ENCODE results near the gene MCCD1.
"Not testable (repeated sequence)": the region's sequence is repeated elsewhere in the genome, so short reads cannot be mapped to it uniquely, and the experiment has no call there.

The MCCD1 gene

GRCh38 chr6:31489086-31489485, 39.7 kb upstream of the MCCD1 start:
- no peak overlapping the region for H2BK5ac ChIP-seq (ENCODE audit: low read depth, low read length, poor library complexity)
- H3K9ac ChIP-seq (ENCODE audit: low read length) = no peak overlapping the region
- no CpG with 5 or more reads among the region's 4 CpGs for whole genome bisulfite sequencing (ENCODE audit: extremely low coverage, insufficient coverage, insufficient read length)
- H3K23ac ChIP-seq (ENCODE audit: low read length) = no peak overlapping the region
- H3K4me3 ChIP-seq (ENCODE audit: low read depth, low read length) = no peak overlapping the region
- no peaks in the 10 kb centered on the region for H3K79me1 ChIP-seq (ENCODE audit: low read length)
- H2AK5ac ChIP-seq (ENCODE audit: low read length) = no peak overlapping the region
- no peak overlapping the region for H4K12ac ChIP-seq (ENCODE audit: low read depth, low read length)
- H4K91ac ChIP-seq (ENCODE audit: low read depth, low read length) = no peak overlapping the region
- H2BK120ac ChIP-seq (ENCODE audit: insufficient read depth, low read length, poor library complexity) = no peak overlapping the region
- no peak overlapping the region for H4K8ac ChIP-seq (ENCODE audit: low read depth, low read length)
- H3K27me3 ChIP-seq (ENCODE audit: insufficient read depth, low read length) = no peaks in the 10 kb centered on the region
- no peak overlapping the region for H2AFZ ChIP-seq (ENCODE audit: insufficient read depth, low read length, poor library complexity)
- H3K36me3 ChIP-seq (ENCODE audit: control insufficient read depth in 1 of 2, insufficient read depth in 2 of 2, low read length in 2 of 2) = no peaks in the 10 kb centered on the region
- H2BK12ac ChIP-seq (ENCODE audit: low read length) = no peak overlapping the region
- peaks cover 0 to under 1% of the 10 kb centered on the region in 2 experiments for H3K4me1 ChIP-seq (ENCODE audit: control insufficient read depth in 1 of 2, insufficient read depth in 2 of 2, low read length in 2 of 2)
- no peaks in the 10 kb centered on the region for H3K9me3 ChIP-seq (ENCODE audit: insufficient read depth, low read depth, low read length)
- no peak overlapping the region for H3K14ac ChIP-seq (ENCODE audit: low read length)
- H3K18ac ChIP-seq (ENCODE audit: low read length) = no peak overlapping the region
- H3K27ac ChIP-seq (ENCODE audit: low read depth, low read length) = no peak overlapping the region
- DNase-seq = no peak
- H3K4ac ChIP-seq (ENCODE audit: low read depth, low read length) = no peak overlapping the region
- no peaks in the 10 kb centered on the region for H3K79me2 ChIP-seq (ENCODE audit: control insufficient read depth, insufficient read depth, low read length, poor library complexity)
- H3K4me2 ChIP-seq (ENCODE audit: low read length) = no peak overlapping the region

GRCh38 chr6:31490115-31490873, 38.5 kb upstream of the MCCD1 start:
- H2AK5ac ChIP-seq (ENCODE audit: low read length) = no peak overlapping the region
- H3K9ac ChIP-seq (ENCODE audit: low read length) = no peak overlapping the region
- WGBS (ENCODE audit: extremely low coverage, insufficient coverage, insufficient read length) = no CpG with 5 or more reads among the region's 16 CpGs
- no peak overlapping the region for H3K27ac ChIP-seq (ENCODE audit: low read depth, low read length)
- no peak overlapping the region for H3K23ac ChIP-seq (ENCODE audit: low read length)
- H3K36me3 ChIP-seq (ENCODE audit: control insufficient read depth in 1 of 2, insufficient read depth in 2 of 2, low read length in 2 of 2) = no peaks in the 10 kb centered on the region
- no peak overlapping the region for H2AFZ ChIP-seq (ENCODE audit: insufficient read depth, low read length, poor library complexity)
- no peak overlapping the region for H4K91ac ChIP-seq (ENCODE audit: low read depth, low read length)
- H2BK120ac ChIP-seq (ENCODE audit: insufficient read depth, low read length, poor library complexity) = no peak overlapping the region
- no peak overlapping the region for H4K12ac ChIP-seq (ENCODE audit: low read depth, low read length)
- H3K79me1 ChIP-seq (ENCODE audit: low read length) = no peaks in the 10 kb centered on the region
- H3K79me2 ChIP-seq (ENCODE audit: control insufficient read depth, insufficient read depth, low read length, poor library complexity) = no peaks in the 10 kb centered on the region
- H3K9me3 ChIP-seq (ENCODE audit: insufficient read depth, low read depth, low read length) = no peaks in the 10 kb centered on the region
- H3K4me1 ChIP-seq (ENCODE audit: control insufficient read depth in 1 of 2, insufficient read depth in 2 of 2, low read length in 2 of 2) = peaks cover 0 to 3% of the 10 kb centered on the region in 2 experiments
- no peak overlapping the region for H3K4ac ChIP-seq (ENCODE audit: low read depth, low read length)
- H3K4me3 ChIP-seq (ENCODE audit: low read depth, low read length) = no peak overlapping the region
- no peak overlapping the region for H2BK5ac ChIP-seq (ENCODE audit: low read depth, low read length, poor library complexity)
- no peak for DNase-seq
- H2BK12ac ChIP-seq (ENCODE audit: low read length) = no peak overlapping the region
- no peak overlapping the region for H3K4me2 ChIP-seq (ENCODE audit: low read length)
- H3K14ac ChIP-seq (ENCODE audit: low read length) = no peak overlapping the region
- H3K18ac ChIP-seq (ENCODE audit: low read length) = no peak overlapping the region
- H4K8ac ChIP-seq (ENCODE audit: low read depth, low read length) = no peak overlapping the region
- no peaks in the 10 kb centered on the region for H3K27me3 ChIP-seq (ENCODE audit: insufficient read depth, low read length)

- H3K18ac ChIP-seq (ENCODE audit: low read length); H3K9ac ChIP-seq (ENCODE audit: low read length); H3K27ac ChIP-seq (ENCODE audit: low read depth, low read length); DNase-seq; H3K36me3 ChIP-seq (ENCODE audit: control insufficient read depth in 1 of 2, insufficient read depth in 2 of 2, low read length in 2 of 2); H2AK5ac ChIP-seq (ENCODE audit: low read length); H3K23ac ChIP-seq (ENCODE audit: low read length); H4K12ac ChIP-seq (ENCODE audit: low read depth, low read length); H3K79me1 ChIP-seq (ENCODE audit: low read length); H4K91ac ChIP-seq (ENCODE audit: low read depth, low read length); H2BK5ac ChIP-seq (ENCODE audit: low read depth, low read length, poor library complexity); H4K8ac ChIP-seq (ENCODE audit: low read depth, low read length); H2BK12ac ChIP-seq (ENCODE audit: low read length); H2AFZ ChIP-seq (ENCODE audit: insufficient read depth, low read length, poor library complexity); H3K4me1 ChIP-seq (ENCODE audit: control insufficient read depth in 1 of 2, insufficient read depth in 2 of 2, low read length in 2 of 2); H3K4ac ChIP-seq (ENCODE audit: low read depth, low read length); H3K79me2 ChIP-seq (ENCODE audit: control insufficient read depth, insufficient read depth, low read length, poor library complexity); H3K4me3 ChIP-seq (ENCODE audit: low read depth, low read length); H3K9me3 ChIP-seq (ENCODE audit: insufficient read depth, low read depth, low read length); H3K14ac ChIP-seq (ENCODE audit: low read length); H2BK120ac ChIP-seq (ENCODE audit: insufficient read depth, low read length, poor library complexity): not testable (repeated sequence)
- peak overlapping the region; percentile 90 for H3K4me2 ChIP-seq (ENCODE audit: low read length)
- H3K27me3 ChIP-seq (ENCODE audit: insufficient read depth, low read length) = peaks cover 12% of the 10 kb centered on the region
- 100% methylated on average over 2 of the region's 2 CpGs for WGBS (ENCODE audit: extremely low coverage, insufficient coverage, insufficient read length)
These were observed 35.2 kb upstream of the MCCD1 start for GRCh38 chr6:31493550-31493874.

- Histone ChIP-seq H3K4me2 (ENCODE audit: low read length) (peak overlapping the region; percentile 90), H2BK12ac (ENCODE audit: low read length) (no peak overlapping the region), H3K36me3 (ENCODE audit: control insufficient read depth in 1 of 2, insufficient read depth in 2 of 2, low read length in 2 of 2) (no peaks in the 10 kb centered on the region), H3K9me3 (ENCODE audit: insufficient read depth, low read depth, low read length) (no peaks in the 10 kb centered on the region), H3K23ac (ENCODE audit: low read length) (no peak overlapping the region), H2BK5ac (ENCODE audit: low read depth, low read length, poor library complexity) (no peak overlapping the region), H3K18ac (ENCODE audit: low read length) (no peak overlapping the region), H3K4ac (ENCODE audit: low read depth, low read length) (no peak overlapping the region), H3K27ac (ENCODE audit: low read depth, low read length) (no peak overlapping the region), H2BK120ac (ENCODE audit: insufficient read depth, low read length, poor library complexity) (no peak overlapping the region), H4K12ac (ENCODE audit: low read depth, low read length) (no peak overlapping the region), H3K79me2 (ENCODE audit: control insufficient read depth, insufficient read depth, low read length, poor library complexity) (no peaks in the 10 kb centered on the region), H3K9ac (ENCODE audit: low read length) (peak overlapping the region; percentile 63), H3K27me3 (ENCODE audit: insufficient read depth, low read length) (peaks cover 17% of the 10 kb centered on the region), H3K4me1 (ENCODE audit: control insufficient read depth in 1 of 2, insufficient read depth in 2 of 2, low read length in 2 of 2) (peaks cover 3 to 7% of the 10 kb centered on the region in 2 experiments), H4K91ac (ENCODE audit: low read depth, low read length) (no peak overlapping the region), H3K4me3 (ENCODE audit: low read depth, low read length) (peak overlapping the region; percentile 31), H4K8ac (ENCODE audit: low read depth, low read length) (no peak overlapping the region), H2AK5ac (ENCODE audit: low read length) (no peak overlapping the region), H2AFZ (ENCODE audit: insufficient read depth, low read length, poor library complexity) (no peak overlapping the region), H3K79me1 (ENCODE audit: low read length) (no peaks in the 10 kb centered on the region), H3K14ac (ENCODE audit: low read length) (no peak overlapping the region)
- WGBS (ENCODE audit: extremely low coverage, insufficient coverage, insufficient read length) = no CpG with 5 or more reads among the region's 58 CpGs
- peak; percentile 97 to 99 for DNase-seq
These were observed 34.7 kb upstream of the MCCD1 start for GRCh38 chr6:31493875-31494694.

Data from trophoblast cell (in vitro differentiated cells and primary cell).